Activated T-cell treated with anti-CD3 and anti-CD28 coated beads, Interleukin-2, amount 50 U/mL, for 4 hours (primary cell): ENCODE results near the gene PRMT1. TPM values are rescaled to one million over a fixed set of nuclear protein-coding genes. Genes with fewer than 3 reads are reported as not detected.
"Not testable (repeated sequence)": the region's sequence is repeated elsewhere in the genome, so short reads cannot be mapped to it uniquely, and the experiment has no call there.

Source experiments
- ATAC-seq, 2 donors: fragments of 200-7000 bp; cut with Tn5 transposase; one replicate each; pipeline ENCODE4 v1.10.0; 2021
- DNase-seq: peaks from one replicate; pipeline ENCODE4 v3.0.0-alpha.2; 2020
- H3K27me3 Mint-ChIP-seq: one replicate; pipeline ENCODE4 v1.8.0; 2021; ENCODE audit warnings: low read depth, mixed read lengths
- H3K36me3 Mint-ChIP-seq: one replicate; pipeline ENCODE4 v1.8.0; 2022; ENCODE audit warnings: mixed read lengths; ENCODE audit not compliant: insufficient read depth
- H3K4me1 Mint-ChIP-seq: one replicate; pipeline ENCODE4 v1.8.0; 2021; ENCODE audit warnings: low read depth, mixed read lengths
- H3K4me3 Mint-ChIP-seq: one replicate; pipeline ENCODE4 v1.8.0; 2021; ENCODE audit warnings: mild to moderate bottlenecking, moderate library complexity, mixed read lengths
- H3K9me3 Mint-ChIP-seq: one replicate; pipeline ENCODE4 v1.8.0; 2021; ENCODE audit warnings: mixed read lengths
- total RNA-seq, 3 donors: library from RNA; stranded (reverse); gene quantifications; one replicate each; pipeline ENCODE4 v1.2.1, GENCODE V29; 2021

Gene PRMT1
- total RNA-seq, 3 donors from 2014 or later = 692 to 815 (median 725) TPM

GRCh38 chr19:49699364-49699763, 22.3 kb downstream of the PRMT1 start:
- Mint-ChIP-seq H3K36me3 (no peaks in the 10 kb centered on the region), H3K9me3 (no peaks in the 10 kb centered on the region), H3K4me1 (no peaks in the 10 kb centered on the region), H3K27me3 (no peaks in the 10 kb centered on the region), H3K4me3 (no peak overlapping the region)
- DNase-seq (no peak), ATAC-seq (no peak)

DNA sequence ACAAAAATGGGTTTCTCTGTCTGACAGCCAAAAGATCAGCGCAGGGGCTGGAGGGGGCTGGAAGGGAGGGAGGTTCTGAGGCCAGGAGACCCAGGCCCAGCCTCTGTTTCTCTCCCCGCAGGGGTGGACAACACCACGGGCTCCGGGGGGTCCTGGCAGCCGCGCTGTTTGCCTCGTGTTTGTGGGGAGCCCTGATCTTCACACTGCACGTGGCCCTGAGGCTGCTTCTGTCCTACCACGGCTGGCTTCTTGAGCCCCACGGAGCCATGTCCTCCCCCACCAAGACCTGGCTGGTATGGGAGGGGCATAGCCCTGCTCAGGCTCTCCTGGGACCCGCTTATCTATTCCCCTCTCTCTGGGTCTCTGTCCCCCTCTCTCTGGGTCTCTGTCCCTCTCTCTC, 23.5 kb downstream of the PRMT1 start:
- no peak overlapping the region for H3K4me3 Mint-ChIP-seq
- no peaks in the 10 kb centered on the region for H3K27me3 Mint-ChIP-seq
- ATAC-seq (no peak), DNase-seq (no peak)
- no peaks in the 10 kb centered on the region for H3K4me1 Mint-ChIP-seq
- H3K36me3 Mint-ChIP-seq = no peaks in the 10 kb centered on the region
- no peaks in the 10 kb centered on the region for H3K9me3 Mint-ChIP-seq

GRCh38 chr19:49701271-49701786, 24.3 kb downstream of the PRMT1 start:
- H3K4me1 Mint-ChIP-seq = no peaks in the 10 kb centered on the region

DNA sequence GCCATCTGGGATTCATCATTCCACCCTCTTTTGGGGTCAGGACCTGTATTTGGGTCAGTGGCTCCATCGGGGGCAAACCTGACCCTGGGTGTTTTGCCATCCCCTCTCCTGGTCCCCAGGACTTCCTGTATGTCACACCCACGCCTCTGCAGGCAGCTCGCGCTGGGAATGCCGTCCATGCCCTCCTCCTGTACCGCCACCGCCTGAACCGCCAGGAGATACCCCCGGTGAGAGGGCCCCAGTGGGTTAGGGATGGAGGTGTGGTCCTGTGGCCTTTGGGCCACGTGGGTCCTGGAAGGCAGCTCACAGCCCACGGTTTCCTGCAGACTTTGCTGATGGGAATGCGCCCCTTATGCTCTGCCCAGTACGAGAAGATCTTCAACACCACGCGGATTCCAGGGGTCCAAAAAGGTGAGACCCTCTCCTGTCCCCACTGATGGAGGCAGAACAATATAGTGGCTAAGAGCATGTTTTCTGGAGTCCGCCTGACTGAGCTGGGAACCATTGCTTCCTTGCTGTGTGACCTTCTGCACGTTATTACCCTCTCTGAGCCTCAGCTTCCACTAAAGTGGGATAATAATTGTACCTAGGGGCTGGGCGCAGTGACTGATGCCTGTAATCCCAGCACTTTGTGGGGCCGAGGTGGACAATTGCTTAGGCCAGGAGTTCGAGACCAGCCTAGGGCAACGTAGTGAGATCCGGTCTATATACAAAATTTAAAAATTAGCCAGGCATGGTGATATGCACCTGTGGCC, 28.0 kb downstream of the PRMT1 start:
- Mint-ChIP-seq H3K27me3 (peaks cover 7% of the 10 kb centered on the region), H3K36me3 (no peaks in the 10 kb centered on the region), H3K9me3 (no peaks in the 10 kb centered on the region), H3K4me1 (no peaks in the 10 kb centered on the region), H3K4me3 (no peak overlapping the region)
- DNase-seq = no peak
- ATAC-seq = no peak

More at GRCh38 chr19:49701271-49701786, 24.3 kb downstream of the PRMT1 start:
- ATAC-seq = peak in 1 of 2 donors; percentile 25
- Mint-ChIP-seq H3K27me3 (no peaks in the 10 kb centered on the region), H3K4me3 (no peak overlapping the region), H3K36me3 (no peaks in the 10 kb centered on the region), H3K9me3 (no peaks in the 10 kb centered on the region)
- DNase-seq = no peak

GRCh38 chr19:49705919-49706318, 28.8 kb downstream of the PRMT1 start:
- H3K4me3 Mint-ChIP-seq = no peak overlapping the region
- no peak for ATAC-seq
- H3K27me3 Mint-ChIP-seq = peaks cover 8% of the 10 kb centered on the region
- H3K4me1 Mint-ChIP-seq = no peaks in the 10 kb centered on the region
- no peaks in the 10 kb centered on the region for H3K9me3 Mint-ChIP-seq
- no peak for DNase-seq
- H3K36me3 Mint-ChIP-seq = no peaks in the 10 kb centered on the region

- no peak overlapping the region for H3K4me3 Mint-ChIP-seq
- H3K36me3 Mint-ChIP-seq = no peaks in the 10 kb centered on the region
- DNase-seq = no peak
- H3K9me3 Mint-ChIP-seq = no peaks in the 10 kb centered on the region
- no peaks in the 10 kb centered on the region for H3K4me1 Mint-ChIP-seq
- H3K27me3 Mint-ChIP-seq = peaks cover 10% of the 10 kb centered on the region
- no peak for ATAC-seq
These were observed 33.4 kb downstream of the PRMT1 start for GRCh38 chr19:49710372-49710951.

- H3K27me3 Mint-ChIP-seq = peaks cover 7% of the 10 kb centered on the region
- no peaks in the 10 kb centered on the region for H3K36me3 Mint-ChIP-seq
- H3K4me3 Mint-ChIP-seq = no peak overlapping the region
- no peak for DNase-seq
- no peaks in the 10 kb centered on the region for H3K9me3 Mint-ChIP-seq
- no peak for ATAC-seq
- H3K4me1 Mint-ChIP-seq = peaks cover 2% of the 10 kb centered on the region
These were observed 35.4 kb downstream of the PRMT1 start for GRCh38 chr19:49712397-49712859.

DNA sequence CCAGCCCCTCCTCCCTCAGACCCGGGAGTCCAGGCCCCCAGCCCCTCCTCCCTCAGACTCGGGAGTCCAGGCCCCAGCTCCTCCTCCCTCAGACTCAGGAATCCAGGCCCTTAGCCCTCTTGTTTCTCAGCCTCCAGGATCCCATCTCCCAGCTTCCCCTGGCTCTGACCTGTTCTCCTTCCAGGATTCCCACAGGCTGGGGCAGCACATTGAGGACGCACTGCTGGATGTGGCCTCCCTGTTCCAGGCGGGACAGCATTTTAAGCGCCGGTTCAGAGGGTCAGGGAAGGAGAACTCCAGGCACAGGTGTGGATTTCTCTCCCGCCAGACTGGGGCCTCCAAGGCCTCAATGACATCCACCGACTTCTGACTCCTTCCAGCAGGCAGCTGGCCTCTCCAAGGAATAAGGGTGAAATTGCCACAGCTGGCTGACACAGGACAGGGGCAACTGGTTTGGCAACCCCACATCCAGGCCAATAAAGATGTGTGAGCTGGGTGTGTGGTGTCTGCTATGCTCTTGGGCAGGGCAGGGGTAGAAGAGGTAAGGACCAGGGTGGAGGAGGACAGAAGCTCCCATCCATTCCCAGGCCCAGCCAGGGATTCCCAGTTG, 36.3 kb downstream of the PRMT1 start:
- Mint-ChIP-seq H3K4me1 (peaks cover 6% of the 10 kb centered on the region), H3K4me3 (no peak overlapping the region)

GRCh38 chr19:49716154-49716553, 39.1 kb downstream of the PRMT1 start:
- peaks cover 6% of the 10 kb centered on the region for H3K4me1 Mint-ChIP-seq
- no peak for DNase-seq
- peaks cover 2% of the 10 kb centered on the region for H3K27me3 Mint-ChIP-seq
- H3K4me3 Mint-ChIP-seq = no peak overlapping the region
- peaks cover 3% of the 10 kb centered on the region for H3K36me3 Mint-ChIP-seq
- H3K9me3 Mint-ChIP-seq = no peaks in the 10 kb centered on the region
- ATAC-seq = no peak

More for the DNA sequence above, 36.3 kb downstream of the PRMT1 start:
- DNase-seq (no peak), ATAC-seq (no peak)
- Mint-ChIP-seq H3K36me3 (no peaks in the 10 kb centered on the region), H3K9me3 (no peaks in the 10 kb centered on the region), H3K27me3 (peaks cover 6% of the 10 kb centered on the region)

DNA sequence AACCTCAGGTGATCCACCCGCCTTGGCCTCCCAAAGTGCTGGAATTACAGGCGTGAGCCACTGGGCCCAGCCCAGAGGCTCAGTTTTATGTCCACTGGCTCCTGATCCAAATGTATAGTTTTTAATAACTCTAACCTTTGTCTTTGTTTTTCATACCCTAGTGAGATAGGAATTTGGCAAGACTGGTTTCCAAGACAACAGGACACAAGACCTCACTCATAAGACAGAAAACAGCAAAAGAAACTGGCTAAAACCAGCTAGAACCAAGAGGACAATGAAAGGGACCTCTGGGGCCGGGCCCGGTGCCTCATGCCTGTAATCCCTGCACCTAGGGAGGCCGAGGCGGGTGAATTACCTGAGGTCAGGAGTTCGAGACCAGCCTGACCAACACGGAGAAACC, 41.4 kb downstream of the PRMT1 start:
- peaks cover 3% of the 10 kb centered on the region for H3K36me3 Mint-ChIP-seq
- H3K4me1 Mint-ChIP-seq = peaks cover 6% of the 10 kb centered on the region
- no peaks in the 10 kb centered on the region for H3K27me3 Mint-ChIP-seq
- DNase-seq (no peak), ATAC-seq (no peak)
- peak overlapping the region; percentile 90 for H3K4me3 Mint-ChIP-seq
- no peaks in the 10 kb centered on the region for H3K9me3 Mint-ChIP-seq

DNA sequence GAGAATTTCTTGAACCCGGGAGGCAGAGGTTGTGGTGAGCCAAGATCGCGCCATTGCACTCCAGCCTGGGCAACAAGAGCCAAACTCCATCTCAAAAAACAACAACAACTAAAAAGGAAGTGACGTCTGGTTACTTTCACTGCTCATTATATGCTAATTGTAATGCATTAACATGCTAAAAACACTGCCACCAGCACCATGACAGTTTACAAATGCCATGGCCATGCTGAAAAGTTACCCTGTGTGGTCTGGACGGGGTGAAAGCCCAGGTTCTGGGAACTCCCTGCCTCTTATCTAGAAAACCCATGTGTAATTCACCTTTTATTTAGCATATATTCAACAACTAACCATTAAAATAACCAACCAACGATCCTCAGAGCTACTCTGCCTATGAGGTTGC, 41.9 kb downstream of the PRMT1 start:
- Mint-ChIP-seq H3K4me3 (no peak overlapping the region), H3K27me3 (no peaks in the 10 kb centered on the region), H3K9me3 (no peaks in the 10 kb centered on the region), H3K4me1 (peaks cover 6% of the 10 kb centered on the region), H3K36me3 (peaks cover 3% of the 10 kb centered on the region)
- no peak for ATAC-seq
- no peak for DNase-seq

GRCh38 chr19:49719420-49719819, 42.3 kb downstream of the PRMT1 start:
- peak overlapping the region; percentile 38 for H3K4me3 Mint-ChIP-seq
- not testable (repeated sequence) for H3K27me3 Mint-ChIP-seq, DNase-seq, H3K9me3 Mint-ChIP-seq, H3K4me1 Mint-ChIP-seq, H3K36me3 Mint-ChIP-seq, ATAC-seq

DNA sequence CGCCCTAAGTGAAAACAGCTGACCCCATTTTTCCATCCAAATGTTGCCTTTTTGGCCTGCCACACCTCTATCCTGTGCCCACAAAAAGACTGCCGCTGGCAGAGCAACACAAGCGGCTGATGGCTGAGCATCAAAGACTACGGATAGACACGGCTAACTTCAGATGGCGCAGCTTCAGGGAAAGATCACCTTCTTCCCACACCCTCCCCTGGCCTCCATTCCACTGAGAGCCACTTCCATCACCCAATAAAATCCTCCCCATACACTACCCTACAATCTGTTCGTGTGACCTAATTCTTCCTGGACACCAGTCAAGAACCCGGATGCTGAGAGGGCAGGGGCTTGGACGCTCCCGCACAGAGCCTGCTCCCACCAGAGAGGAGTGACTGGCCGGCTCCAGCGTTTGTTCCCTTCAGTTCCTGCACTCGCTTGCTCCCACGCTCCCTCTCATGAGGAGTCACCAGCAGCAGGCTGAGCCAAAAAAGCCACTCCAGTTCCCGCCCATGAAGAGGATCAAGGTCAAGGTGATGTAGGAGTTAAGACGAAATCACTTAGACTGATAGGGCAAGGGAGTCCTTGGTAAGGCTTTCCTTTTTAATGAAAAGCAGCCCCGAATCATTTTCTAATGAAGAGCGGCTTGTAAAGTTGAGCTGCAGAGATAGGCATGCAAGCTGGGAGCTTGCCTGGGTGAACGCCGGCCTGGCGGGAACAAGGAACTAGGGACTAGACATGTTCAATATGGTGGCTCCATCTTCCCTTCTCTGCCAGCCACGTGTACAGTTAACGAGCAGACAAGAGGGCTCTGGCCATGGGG, 50.4 kb downstream of the PRMT1 start:
- Mint-ChIP-seq H3K4me1 (no peaks in the 10 kb centered on the region), H3K36me3 (peaks cover 8% of the 10 kb centered on the region), H3K27me3 (no peaks in the 10 kb centered on the region), H3K9me3 (no peaks in the 10 kb centered on the region), H3K4me3 (no peak overlapping the region)
- no peak for DNase-seq
- no peak for ATAC-seq

DNA sequence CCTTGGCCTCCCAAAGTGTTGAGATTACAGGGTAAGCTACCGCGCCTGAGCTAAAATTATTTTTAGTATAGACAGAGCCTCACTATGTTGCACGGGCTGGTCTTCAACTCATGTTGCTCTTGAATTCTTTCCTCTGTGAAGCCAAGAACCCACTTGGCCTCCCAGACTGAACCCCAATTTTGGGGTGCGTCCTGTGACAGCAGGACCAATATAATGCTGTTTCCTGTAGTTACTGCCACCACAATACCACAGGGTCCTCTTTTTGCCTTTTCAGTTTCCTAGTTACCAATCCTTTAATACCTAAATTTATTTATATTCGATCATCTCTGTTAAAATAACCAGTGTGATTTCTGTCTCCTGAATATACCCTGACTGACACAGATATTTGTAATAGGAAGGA, 53.1 kb downstream of the PRMT1 start:
- ATAC-seq (no peak), DNase-seq (no peak)
- no peaks in the 10 kb centered on the region for H3K4me1 Mint-ChIP-seq
- no peaks in the 10 kb centered on the region for H3K9me3 Mint-ChIP-seq
- peaks cover 8% of the 10 kb centered on the region for H3K36me3 Mint-ChIP-seq
- H3K27me3 Mint-ChIP-seq = peaks cover 4% of the 10 kb centered on the region
- no peak overlapping the region for H3K4me3 Mint-ChIP-seq
